HG03039 (cell line): ENCODE results near the gene EBF3.

Experiments
- ATAC-seq: cut with Tn5 transposase; IDR thresholded peaks from one replicate; pipeline ENCODE4 v1.9.1; 2021; ENCODE audit warnings: mild to moderate bottlenecking, moderate library complexity; ENCODE audit not compliant: unreplicated experiment

Gene EBF3

GRCh38 chr10:129842031-129842430, 122.0 kb downstream of the EBF3 start:
- no peak for ATAC-seq

- ATAC-seq: no peak
Measured at GRCh38 chr10:129841590-129841989, 122.5 kb downstream of the EBF3 start.

- ATAC-seq: no peak
Measured at GRCh38 chr10:129841071-129841470, 123.0 kb downstream of the EBF3 start.

GRCh38 chr10:129840196-129840590, 123.9 kb downstream of the EBF3 start:
- ATAC-seq: no peak

- no peak for ATAC-seq
Measured at GRCh38 chr10:129839285-129840195, 124.5 kb downstream of the EBF3 start.

GRCh38 chr10:129838794-129839193, 125.3 kb downstream of the EBF3 start:
- ATAC-seq: no peak

GRCh38 chr10:129837909-129838582, 126.0 kb downstream of the EBF3 start:
- no peak for ATAC-seq

- ATAC-seq: no peak
Measured at GRCh38 chr10:129836253-129836652, 127.8 kb downstream of the EBF3 start.

GRCh38 chr10:129833994-129834739, 129.9 kb downstream of the EBF3 start:
- no peak for ATAC-seq

GRCh38 chr10:129833468-129833950, 130.6 kb downstream of the EBF3 start:
- ATAC-seq: no peak

- no peak for ATAC-seq
Measured at GRCh38 chr10:129832573-129833467, 131.3 kb downstream of the EBF3 start.

GRCh38 chr10:129831150-129831549, 132.9 kb downstream of the EBF3 start:
- no peak for ATAC-seq

- no peak for ATAC-seq
Measured at GRCh38 chr10:129825826-129826225, 138.2 kb downstream of the EBF3 start.

- no peak for ATAC-seq
Measured at GRCh38 chr10:129825221-129825620, 138.9 kb downstream of the EBF3 start.

- no peak for ATAC-seq
Measured at GRCh38 chr10:129820451-129820850, 143.6 kb downstream of the EBF3 start.

GRCh38 chr10:129816656-129817045, 147.4 kb downstream of the EBF3 start:
- no peak for ATAC-seq

GRCh38 chr10:129815898-129816655, 148.0 kb downstream of the EBF3 start:
- no peak for ATAC-seq

- ATAC-seq: no peak
Measured at GRCh38 chr10:129814681-129815646, 149.1 kb downstream of the EBF3 start.
